HG02759 (cell line): Measurements from ENCODE around the gene CAVIN1.
"Not testable (repeated sequence)": the region's sequence is repeated elsewhere in the genome, so short reads cannot be mapped to it uniquely, and the experiment has no call there.

Experiments
- ATAC-seq: cut with Tn5 transposase; IDR thresholded peaks from one replicate; pipeline ENCODE4 v1.9.1; 2021; ENCODE audit warnings: mild to moderate bottlenecking, moderate library complexity; ENCODE audit not compliant: unreplicated experiment

CAVIN1 gene

GRCh38 chr17:42405963-42406495 lies 17.0 kb downstream of the CAVIN1 start:
- ATAC-seq: no peak

- no peak for ATAC-seq
Measured at GRCh38 chr17:42405076-42405475, 18.0 kb downstream of the CAVIN1 start.

GRCh38 chr17:42404326-42405055 lies 18.6 kb downstream of the CAVIN1 start:
- no peak for ATAC-seq

- no peak for ATAC-seq
Measured at GRCh38 chr17:42403150-42403549, 19.9 kb downstream of the CAVIN1 start.

GRCh38 chr17:42402117-42402516 lies 20.9 kb downstream of the CAVIN1 start:
- ATAC-seq: no peak

GRCh38 chr17:42400844-42401375 lies 22.1 kb downstream of the CAVIN1 start:
- ATAC-seq: not testable (repeated sequence)

- no peak for ATAC-seq
Measured at GRCh38 chr17:42399948-42400843, 22.9 kb downstream of the CAVIN1 start.

- no peak for ATAC-seq
Measured at GRCh38 chr17:42399121-42399520, 23.9 kb downstream of the CAVIN1 start.

GRCh38 chr17:42395601-42396000 lies 27.5 kb downstream of the CAVIN1 start:
- not testable (repeated sequence) for ATAC-seq

- no peak for ATAC-seq
Measured at GRCh38 chr17:42394838-42395237, 28.2 kb downstream of the CAVIN1 start.

- no peak for ATAC-seq
Measured at GRCh38 chr17:42392692-42393415, 30.2 kb downstream of the CAVIN1 start.

GRCh38 chr17:42391439-42391838 lies 31.6 kb downstream of the CAVIN1 start:
- ATAC-seq: not testable (repeated sequence)

GRCh38 chr17:42389899-42390298 lies 33.2 kb downstream of the CAVIN1 start:
- ATAC-seq: no peak

- ATAC-seq: peak; percentile 20
Measured at GRCh38 chr17:42389135-42389417, 34.0 kb downstream of the CAVIN1 start.

GRCh38 chr17:42388381-42389134 lies 34.5 kb downstream of the CAVIN1 start, which contains the start of gene STAT3:
Gene STAT3, minus strand, starts transcription at chr17:42388442. Its CDS starts 39,926 bp downstream, at chr17:42348516.
- peak; percentile 91 for ATAC-seq

GRCh38 chr17:42387661-42388380 lies 35.2 kb downstream of the CAVIN1 start:
- peak; percentile 3 for ATAC-seq

- no peak for ATAC-seq
Measured at GRCh38 chr17:42386777-42387657, 36.0 kb downstream of the CAVIN1 start.

GRCh38 chr17:42381898-42382297 lies 41.2 kb downstream of the CAVIN1 start:
- ATAC-seq: no peak

- ATAC-seq: no peak
Measured at GRCh38 chr17:42380935-42381334, 42.1 kb downstream of the CAVIN1 start.
